ENCODE results near the gene SCN5A. TPM values are rescaled to one million over a fixed set of nuclear protein-coding genes. Genes with fewer than 3 reads are reported as not detected.

Gene SCN5A
- total and polyA plus RNA-seq, 4 donors: 0.38 to 2.0 (median 0.61) TPM

DNA sequence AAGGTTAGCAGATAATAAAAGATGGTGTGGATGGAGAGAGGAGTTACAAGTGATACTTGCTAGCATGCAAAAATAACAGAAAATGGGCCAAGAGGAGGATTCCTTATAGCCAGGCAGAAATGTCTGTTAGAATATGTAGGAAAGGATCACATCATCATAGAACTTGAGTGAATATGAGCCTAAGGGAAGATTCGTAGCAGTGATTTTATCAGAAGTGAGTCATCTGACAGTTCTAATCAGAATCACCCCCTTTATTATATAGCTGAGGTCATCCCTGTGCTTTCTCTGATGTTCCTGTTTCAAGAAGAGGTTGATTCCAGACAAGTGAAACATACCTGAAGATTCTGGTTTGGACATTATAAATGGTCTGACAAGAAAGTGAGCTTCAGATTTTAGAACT, 130.5 kb downstream of the SCN5A start:
- intact Hi-C loops (cut with DNase I): loop anchor here in 1 of 2 donors (10.0 kb wide), 1 partner anchor 486 kb away; no protein-coding TSS in a partner anchor
- 78 to 79% methylated on average over 1 of the region's 1 CpG for WGBS, 2 donors
- Histone ChIP-seq H3K27me3 (ENCODE audit: control insufficient read depth in 1 of 2, insufficient read depth in 2 of 2, low read length in 1 of 2) (no peaks in the 10 kb centered on the region), H3K9me3 (ENCODE audit: control insufficient read depth, low read length) (no peaks in the 10 kb centered on the region), H3K4me3 (ENCODE audit: low read length in 2 of 2) (no peak overlapping the region), H3K4me1 (ENCODE audit: control insufficient read depth in 1 of 2, insufficient read depth in 2 of 2, low read length in 2 of 2) (no peaks in the 10 kb centered on the region), H3K36me3 (ENCODE audit: control insufficient read depth in 1 of 2, insufficient read depth in 2 of 2, low read length in 1 of 2) (peaks cover 0 to 2% of the 10 kb centered on the region in 2 donors), H3K27ac (ENCODE audit: low read depth in 1 of 2, low read length in 2 of 2) (no peak overlapping the region)
- DNase-seq (no peak), ATAC-seq (ENCODE audit: low FRiP score) (no peak)

DNA sequence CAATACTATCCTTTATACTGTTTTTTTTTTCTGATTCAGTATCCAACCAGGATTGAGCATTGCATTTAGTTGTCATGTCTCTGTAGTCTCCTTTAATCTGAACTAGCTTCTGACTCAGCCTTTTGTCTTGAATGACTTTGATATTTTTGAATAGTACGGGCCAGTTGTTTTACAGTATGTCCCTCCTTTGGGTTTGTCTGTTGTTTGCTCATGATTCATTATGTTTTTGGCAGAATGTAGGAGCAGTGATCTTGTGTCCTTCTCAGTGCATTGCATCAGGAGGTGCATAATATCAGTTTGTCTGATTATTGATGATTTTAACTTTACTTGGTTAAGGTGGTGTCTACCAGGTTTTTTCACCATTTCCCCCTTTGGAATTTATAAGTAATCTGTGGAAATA, 132.8 kb downstream of the SCN5A start:
- no peaks in the 10 kb centered on the region for H3K4me1 ChIP-seq (ENCODE audit: control insufficient read depth in 1 of 2, insufficient read depth in 2 of 2, low read length in 2 of 2)
- peaks cover 0 to 2% of the 10 kb centered on the region in 2 donors for H3K36me3 ChIP-seq (ENCODE audit: control insufficient read depth in 1 of 2, insufficient read depth in 2 of 2, low read length in 1 of 2)
- no peak overlapping the region for H3K27ac ChIP-seq (ENCODE audit: low read depth in 1 of 2, low read length in 2 of 2)
- 2 to 94% methylated on average over 1 of the region's 1 CpG for WGBS, 2 donors
- ATAC-seq (ENCODE audit: low FRiP score) (no peak), DNase-seq (no peak)
- intact Hi-C loops (cut with DNase I): loop anchor here in 1 of 2 donors (10.0 kb wide), 1 partner anchor 488 kb away; no protein-coding TSS in a partner anchor
- H3K9me3 ChIP-seq (ENCODE audit: control insufficient read depth, low read length): no peaks in the 10 kb centered on the region
- H3K27me3 ChIP-seq (ENCODE audit: control insufficient read depth in 1 of 2, insufficient read depth in 2 of 2, low read length in 1 of 2): no peaks in the 10 kb centered on the region
- no peak overlapping the region for H3K4me3 ChIP-seq (ENCODE audit: low read length in 2 of 2)

DNA sequence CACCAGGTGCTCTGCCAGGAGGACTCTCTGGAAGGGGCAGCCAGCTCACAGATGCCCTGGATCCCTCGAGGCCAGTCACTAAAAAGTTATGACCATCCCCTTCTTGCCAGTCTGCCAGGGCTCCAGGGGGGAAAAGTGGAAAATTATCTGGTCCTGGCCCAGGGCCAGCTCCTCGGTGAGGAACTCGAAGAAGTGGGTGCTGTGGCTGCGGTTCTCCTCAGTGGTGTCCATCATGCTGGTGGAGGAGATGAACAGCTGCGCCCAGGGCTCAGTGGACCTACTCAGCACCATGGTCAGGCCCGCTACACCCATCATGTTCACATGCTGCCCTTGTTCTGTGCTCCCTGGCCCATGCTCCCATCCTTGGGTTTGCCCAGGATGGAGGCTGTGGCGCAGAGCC, 134.1 kb downstream of the SCN5A start:
- H3K9me3 ChIP-seq (ENCODE audit: control insufficient read depth, low read length): no peaks in the 10 kb centered on the region
- no peak overlapping the region for H3K4me3 ChIP-seq (ENCODE audit: low read length in 2 of 2)
- peaks cover 0 to 2% of the 10 kb centered on the region in 2 donors for H3K36me3 ChIP-seq (ENCODE audit: control insufficient read depth in 1 of 2, insufficient read depth in 2 of 2, low read length in 1 of 2)
- intact Hi-C loops (cut with DNase I): loop anchor here in 1 of 2 donors (10.0 kb wide), 1 partner anchor 489 kb away; no protein-coding TSS in a partner anchor
- H3K27me3 ChIP-seq (ENCODE audit: control insufficient read depth in 1 of 2, insufficient read depth in 2 of 2, low read length in 1 of 2): no peaks in the 10 kb centered on the region
- H3K27ac ChIP-seq (ENCODE audit: low read depth in 1 of 2, low read length in 2 of 2): no peak overlapping the region
- 91 to 93% methylated on average over 7 of the region's 7 CpGs for whole genome bisulfite sequencing, 2 donors
- no peak for ATAC-seq (ENCODE audit: low FRiP score)
- no peaks in the 10 kb centered on the region for H3K4me1 ChIP-seq (ENCODE audit: control insufficient read depth in 1 of 2, insufficient read depth in 2 of 2, low read length in 2 of 2)
- no peak for DNase-seq

DNA sequence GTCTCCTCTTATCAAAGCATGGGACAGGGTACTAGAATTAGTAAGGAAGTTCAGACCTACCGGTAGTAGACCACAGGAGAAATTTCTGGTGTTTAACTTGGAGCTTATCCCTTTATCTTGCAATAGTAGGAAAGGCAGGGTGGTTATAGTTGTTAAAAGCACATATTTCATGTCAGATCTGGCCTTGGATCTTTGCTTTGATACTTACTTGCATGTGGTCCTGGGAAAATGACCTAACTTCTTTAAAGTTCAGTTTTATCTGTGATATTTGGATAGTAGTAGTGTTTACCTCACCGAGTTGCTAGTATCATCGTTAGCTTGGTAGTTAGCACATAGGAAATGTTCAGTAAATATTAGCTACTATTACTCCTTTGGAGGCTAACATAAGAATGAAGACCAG, 137.9 kb downstream of the SCN5A start:
- 64 to 65% methylated on average over 3 of the region's 3 CpGs for WGBS, 2 donors
- peaks cover 0 to 2% of the 10 kb centered on the region in 2 donors for H3K36me3 ChIP-seq (ENCODE audit: control insufficient read depth in 1 of 2, insufficient read depth in 2 of 2, low read length in 1 of 2)
- H3K27ac ChIP-seq (ENCODE audit: low read depth in 1 of 2, low read length in 2 of 2): no peak overlapping the region
- no peaks in the 10 kb centered on the region for H3K27me3 ChIP-seq (ENCODE audit: control insufficient read depth in 1 of 2, insufficient read depth in 2 of 2, low read length in 1 of 2)
- no peak overlapping the region for H3K4me3 ChIP-seq (ENCODE audit: low read length in 2 of 2)
- H3K9me3 ChIP-seq (ENCODE audit: control insufficient read depth, low read length): no peaks in the 10 kb centered on the region
- intact Hi-C loops (cut with DNase I): loop anchor here in 1 of 2 donors (10.0 kb wide), 1 partner anchor 493 kb away; no protein-coding TSS in a partner anchor
- DNase-seq: no peak
- no peak for ATAC-seq (ENCODE audit: low FRiP score)
- H3K4me1 ChIP-seq (ENCODE audit: control insufficient read depth in 1 of 2, insufficient read depth in 2 of 2, low read length in 2 of 2): peaks cover 0 to 2% of the 10 kb centered on the region in 2 donors

DNA sequence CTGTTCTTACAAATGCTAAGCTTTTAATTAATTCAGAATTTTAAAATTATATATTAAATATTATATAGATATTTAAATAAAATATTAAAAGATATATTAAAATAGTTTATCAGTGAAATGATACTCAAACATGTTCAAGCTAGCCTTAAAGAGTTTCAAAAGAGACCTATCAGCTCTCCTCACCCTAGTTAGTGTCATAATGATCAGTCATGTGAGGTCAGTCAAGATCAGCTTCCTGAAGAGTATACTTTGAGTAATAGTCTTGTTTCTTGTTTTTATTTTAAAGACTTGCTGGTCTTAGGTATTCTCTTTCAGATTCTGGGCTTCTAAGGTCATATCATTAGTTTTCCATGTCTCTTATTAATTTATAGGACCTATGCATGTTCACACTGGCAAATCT, 138.9 kb downstream of the SCN5A start:
- H3K27me3 ChIP-seq (ENCODE audit: control insufficient read depth in 1 of 2, insufficient read depth in 2 of 2, low read length in 1 of 2): no peaks in the 10 kb centered on the region
- H3K4me3 ChIP-seq (ENCODE audit: low read length in 2 of 2): no peak overlapping the region
- intact Hi-C loops (cut with DNase I): loop anchor here in 1 of 2 donors (10.0 kb wide), 1 partner anchor 494 kb away; no protein-coding TSS in a partner anchor
- H3K27ac ChIP-seq (ENCODE audit: low read depth in 1 of 2, low read length in 2 of 2): no peak overlapping the region
- peaks cover 0 to 2% of the 10 kb centered on the region in 2 donors for H3K36me3 ChIP-seq (ENCODE audit: control insufficient read depth in 1 of 2, insufficient read depth in 2 of 2, low read length in 1 of 2)
- ATAC-seq (ENCODE audit: low FRiP score) (no peak), DNase-seq (no peak)
- no peaks in the 10 kb centered on the region for H3K9me3 ChIP-seq (ENCODE audit: control insufficient read depth, low read length)
- H3K4me1 ChIP-seq (ENCODE audit: control insufficient read depth in 1 of 2, insufficient read depth in 2 of 2, low read length in 2 of 2): peaks cover 0 to 2% of the 10 kb centered on the region in 2 donors

DNA sequence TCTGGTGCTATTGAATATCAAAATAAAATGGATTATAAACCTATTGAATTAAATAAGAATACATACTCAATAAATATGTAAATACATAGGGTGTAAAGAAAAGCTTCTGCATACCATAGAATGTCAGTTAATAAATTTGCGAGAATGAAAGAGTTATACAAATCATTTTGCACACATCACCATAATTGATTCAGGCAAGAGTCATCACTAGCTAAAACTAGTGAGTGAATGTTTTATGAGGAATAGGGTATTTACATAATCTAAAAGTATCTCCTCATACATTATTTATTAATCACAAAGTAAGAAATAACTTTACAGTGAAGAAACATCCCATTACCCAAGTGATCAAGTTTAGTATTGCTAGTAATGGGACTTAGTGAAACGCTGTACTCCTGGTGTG, 139.8 kb downstream of the SCN5A start:
- ATAC-seq (ENCODE audit: low FRiP score): no peak
- Histone ChIP-seq H3K36me3 (ENCODE audit: control insufficient read depth in 1 of 2, insufficient read depth in 2 of 2, low read length in 1 of 2) (peaks cover 0 to 2% of the 10 kb centered on the region in 2 donors), H3K27ac (ENCODE audit: low read depth in 1 of 2, low read length in 2 of 2) (no peak overlapping the region), H3K4me1 (ENCODE audit: control insufficient read depth in 1 of 2, insufficient read depth in 2 of 2, low read length in 2 of 2) (peaks cover 0 to 2% of the 10 kb centered on the region in 2 donors), H3K4me3 (ENCODE audit: low read length in 2 of 2) (no peak overlapping the region), H3K27me3 (ENCODE audit: control insufficient read depth in 1 of 2, insufficient read depth in 2 of 2, low read length in 1 of 2) (no peaks in the 10 kb centered on the region), H3K9me3 (ENCODE audit: control insufficient read depth, low read length) (no peaks in the 10 kb centered on the region)
- DNase-seq: no peak
- intact Hi-C loops (cut with DNase I): loop anchor here in 1 of 2 donors (10.0 kb wide), 1 partner anchor 495 kb away; no protein-coding TSS in a partner anchor
- WGBS, 2 donors: 85 to 86% methylated on average over 2 of the region's 2 CpGs

DNA sequence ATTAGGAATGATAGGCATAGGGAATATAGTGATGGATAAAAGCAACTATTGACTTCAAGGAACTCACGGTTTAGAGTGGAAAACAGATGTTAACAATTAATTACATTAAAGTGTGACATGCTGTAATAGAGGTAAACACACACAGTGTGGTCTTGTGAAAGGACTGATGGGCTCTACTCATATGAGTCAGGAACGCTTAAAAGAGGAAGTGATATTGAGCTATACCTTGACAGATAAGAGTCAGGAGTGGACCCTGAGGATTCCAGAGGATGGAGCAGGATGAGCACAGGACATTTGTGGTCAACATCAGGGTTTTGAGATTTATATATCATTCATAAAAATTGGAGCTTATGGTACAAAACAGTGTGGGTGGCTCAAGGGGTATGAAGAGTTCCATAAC, 142.4 kb downstream of the SCN5A start:
- intact Hi-C loops (cut with DNase I): no loop called here
- no peak overlapping the region for H3K4me3 ChIP-seq (ENCODE audit: low read length in 2 of 2)
- DNase-seq (no peak), ATAC-seq (ENCODE audit: low FRiP score) (no peak)
- H3K36me3 ChIP-seq (ENCODE audit: control insufficient read depth in 1 of 2, insufficient read depth in 2 of 2, low read length in 1 of 2): peaks cover 0 to 2% of the 10 kb centered on the region in 2 donors
- peaks cover 0 to 2% of the 10 kb centered on the region in 2 donors for H3K4me1 ChIP-seq (ENCODE audit: control insufficient read depth in 1 of 2, insufficient read depth in 2 of 2, low read length in 2 of 2)
- H3K27me3 ChIP-seq (ENCODE audit: control insufficient read depth in 1 of 2, insufficient read depth in 2 of 2, low read length in 1 of 2): no peaks in the 10 kb centered on the region
- no peaks in the 10 kb centered on the region for H3K9me3 ChIP-seq (ENCODE audit: control insufficient read depth, low read length)
- WGBS, 2 donors: 89 to 92% methylated on average over 2 of the region's 2 CpGs
- no peak overlapping the region for H3K27ac ChIP-seq (ENCODE audit: low read depth in 1 of 2, low read length in 2 of 2)

DNA sequence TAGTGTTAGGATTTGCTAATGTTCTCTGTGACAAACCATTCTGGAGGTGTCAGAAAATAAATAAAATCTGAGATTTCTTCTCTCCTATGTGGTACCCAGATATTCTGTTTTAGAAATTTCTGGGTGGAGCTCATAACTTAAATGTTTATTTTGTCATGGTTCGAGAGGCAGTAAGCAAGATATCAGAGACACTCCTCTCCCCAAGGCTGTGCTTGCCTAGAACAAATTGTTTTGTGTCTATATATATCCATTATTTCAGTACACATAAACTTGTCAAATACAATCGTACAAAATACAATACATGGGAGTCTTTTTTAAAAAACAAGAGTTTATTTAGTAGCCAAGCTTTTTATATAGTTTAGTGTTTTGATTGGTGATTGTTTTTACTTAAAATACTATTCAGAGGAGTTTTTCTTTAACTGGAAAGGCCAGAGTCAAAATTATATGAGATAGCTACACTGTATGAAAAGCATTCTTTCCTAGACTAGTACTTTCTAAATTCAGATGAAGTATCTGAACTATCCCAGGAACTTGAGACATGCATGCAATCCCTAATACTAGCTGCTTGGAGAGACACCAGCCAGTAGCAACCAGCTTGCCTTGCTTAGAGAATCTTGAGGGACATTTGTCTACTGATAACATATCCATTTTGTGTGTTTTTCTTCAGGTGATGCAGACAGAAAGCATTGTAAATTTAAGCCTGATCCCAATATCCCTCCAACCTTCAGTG, 148.6 kb downstream of the SCN5A start:
- intact Hi-C loops (cut with DNase I): no loop called here
- H3K36me3 ChIP-seq (ENCODE audit: control insufficient read depth in 1 of 2, insufficient read depth in 2 of 2, low read length in 1 of 2): no peaks in the 10 kb centered on the region

More for the DNA sequence above, 148.6 kb downstream of the SCN5A start:
- no peak for ATAC-seq (ENCODE audit: low FRiP score)
- no peaks in the 10 kb centered on the region for H3K4me1 ChIP-seq (ENCODE audit: control insufficient read depth in 1 of 2, insufficient read depth in 2 of 2, low read length in 2 of 2)
- H3K27ac ChIP-seq (ENCODE audit: low read depth in 1 of 2, low read length in 2 of 2): no peak overlapping the region
- no peaks in the 10 kb centered on the region for H3K27me3 ChIP-seq (ENCODE audit: control insufficient read depth in 1 of 2, insufficient read depth in 2 of 2, low read length in 1 of 2)
- no peak overlapping the region for H3K4me3 ChIP-seq (ENCODE audit: low read length in 2 of 2)
- WGBS, 2 donors: 26 to 34% methylated on average over 2 of the region's 2 CpGs
- DNase-seq: no peak
- H3K9me3 ChIP-seq (ENCODE audit: control insufficient read depth, low read length): no peaks in the 10 kb centered on the region

Measured in aorta (tissue), 5 donors.